NT2/D1 (cell line): ENCODE measurements around the gene SDR39U1.

Experiments used
- DNase-seq: peaks from one replicate; pipeline ENCODE4 v3.0.0-alpha.2; 2011; ENCODE audit warnings: low read depth, low spot score
- H3K27me3 ChIP-seq: 2 replicates; pipeline ENCODE4 v1.6.0; 2011; ENCODE audit warnings: mild to moderate bottlenecking; ENCODE audit not compliant: insufficient read length, insufficient read depth
- H3K36me3 ChIP-seq: 2 replicates; pipeline ENCODE4 v1.6.1; 2011; ENCODE audit warnings: mild to moderate bottlenecking, low read length, mixed read lengths; ENCODE audit not compliant: insufficient read depth, insufficient read length
- H3K4me1 ChIP-seq: 2 replicates; pipeline ENCODE4 v1.5.1; 2011; ENCODE audit not compliant: insufficient read depth, insufficient read length
- H3K4me3 ChIP-seq: 2 replicates; pipeline ENCODE4 v1.5.1; 2011; ENCODE audit warnings: low read depth; ENCODE audit not compliant: insufficient read length
- H3K9ac ChIP-seq: 2 replicates; pipeline ENCODE4 v1.6.0; 2011; ENCODE audit warnings: low read depth; ENCODE audit not compliant: insufficient read length
- H3K9me3 ChIP-seq: 2 replicates; pipeline ENCODE4 v1.5.1; 2011; ENCODE audit warnings: mild to moderate bottlenecking, low read length; ENCODE audit not compliant: insufficient read depth
- SUZ12 ChIP-seq: IDR thresholded peaks from 2 replicates; pipeline ENCODE4 v1.6.1; 2011; ENCODE audit not compliant: insufficient read length, insufficient read depth; ENCODE audit errors: extremely low read depth
- YY1 ChIP-seq: IDR thresholded peaks from 2 replicates; pipeline ENCODE4 v1.6.1; 2011; ENCODE audit not compliant: insufficient read length, insufficient read depth
- ZNF274 ChIP-seq: IDR thresholded peaks from 2 replicates; pipeline ENCODE4 v1.6.1; 2011; ENCODE audit warnings: mild to moderate bottlenecking, low read depth, low read length

SDR39U1 gene

DNA sequence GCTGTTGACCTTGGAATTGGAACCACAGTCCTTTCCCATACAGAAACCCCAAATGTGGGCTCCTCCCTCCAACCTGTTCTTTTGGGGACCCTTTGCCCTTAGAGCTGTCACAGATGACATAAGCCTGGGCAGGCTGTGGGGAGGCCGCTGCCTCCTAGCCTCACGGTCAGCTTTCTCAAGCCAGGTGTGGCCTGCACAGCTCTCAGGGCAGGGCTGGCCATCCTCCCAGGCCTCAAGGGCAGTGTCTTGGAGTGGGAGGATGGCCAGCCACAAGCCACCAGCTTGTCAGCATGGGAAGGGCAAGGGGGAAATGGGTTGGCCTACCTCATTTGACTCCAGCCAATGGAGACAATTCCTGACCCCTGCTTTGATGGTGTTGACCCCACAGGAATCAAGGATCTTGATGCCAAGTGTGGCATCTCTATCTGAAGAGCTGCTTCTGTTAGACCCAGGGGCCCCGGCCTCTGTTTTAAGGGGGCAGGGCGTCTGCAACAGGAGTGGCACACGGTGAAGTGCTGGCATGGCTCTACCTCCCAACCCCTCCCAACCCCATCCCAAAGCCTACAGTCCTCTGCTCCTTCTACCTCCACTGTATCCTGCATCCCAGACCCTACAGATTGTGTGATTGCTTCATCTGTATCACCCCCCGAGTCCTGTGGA lies 24.6 kb downstream of the SDR39U1 start:
- no peaks in the 10 kb centered on the region for H3K4me1 ChIP-seq
- H3K36me3 ChIP-seq: peaks cover 12% of the 10 kb centered on the region
- no peak overlapping the region for H3K4me3 ChIP-seq
- H3K9ac ChIP-seq: no peak overlapping the region
- TF ChIP-seq SUZ12: no peak
- no peak for TF ChIP-seq YY1
- TF ChIP-seq ZNF274: no peak
- H3K9me3 ChIP-seq: no peaks in the 10 kb centered on the region
- H3K27me3 ChIP-seq: peaks cover 5% of the 10 kb centered on the region
- DNase-seq: no peak

DNA sequence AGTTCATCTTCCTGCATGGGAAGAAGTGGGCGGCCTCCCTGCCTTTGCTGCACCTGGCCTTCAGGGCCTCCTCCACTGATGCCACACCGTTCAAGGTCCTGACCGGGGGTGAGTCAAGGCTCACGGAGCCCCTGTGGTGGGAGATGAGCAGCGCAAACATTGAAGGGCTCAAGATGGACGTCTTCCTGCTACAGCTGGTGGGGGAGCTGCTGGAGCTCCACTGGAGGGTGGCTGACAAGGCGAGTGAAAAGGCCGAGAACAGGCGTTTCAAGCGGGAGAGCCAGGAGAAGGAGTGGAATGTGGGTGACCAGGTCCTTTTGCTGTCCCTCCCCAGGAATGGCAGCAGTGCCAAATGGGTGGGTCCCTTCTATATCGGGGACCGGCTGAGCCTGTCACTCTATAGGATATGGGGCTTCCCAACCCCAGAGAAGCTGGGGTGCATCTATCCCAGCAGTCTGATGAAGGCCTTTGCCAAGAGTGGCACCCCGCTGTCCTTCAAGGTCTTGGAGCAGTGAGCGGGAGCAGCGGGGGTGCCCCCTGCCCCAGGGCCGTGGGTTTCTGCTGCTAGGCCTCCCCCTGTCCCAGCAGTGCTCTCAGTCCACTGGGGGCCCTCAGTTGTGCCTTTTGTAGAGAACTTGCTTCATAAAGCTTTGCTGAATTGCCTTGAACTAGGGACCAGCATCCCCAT lies 25.5 kb downstream of the SDR39U1 start:
- H3K4me1 ChIP-seq: no peaks in the 10 kb centered on the region
- no peak for DNase-seq
- no peak overlapping the region for H3K9ac ChIP-seq
- H3K9me3 ChIP-seq: no peaks in the 10 kb centered on the region
- H3K27me3 ChIP-seq: peaks cover 5% of the 10 kb centered on the region
- H3K4me3 ChIP-seq: no peak overlapping the region
- TF ChIP-seq SUZ12: no peak
- no peak for TF ChIP-seq ZNF274
- no peak for TF ChIP-seq YY1
- H3K36me3 ChIP-seq: peaks cover 12% of the 10 kb centered on the region

DNA sequence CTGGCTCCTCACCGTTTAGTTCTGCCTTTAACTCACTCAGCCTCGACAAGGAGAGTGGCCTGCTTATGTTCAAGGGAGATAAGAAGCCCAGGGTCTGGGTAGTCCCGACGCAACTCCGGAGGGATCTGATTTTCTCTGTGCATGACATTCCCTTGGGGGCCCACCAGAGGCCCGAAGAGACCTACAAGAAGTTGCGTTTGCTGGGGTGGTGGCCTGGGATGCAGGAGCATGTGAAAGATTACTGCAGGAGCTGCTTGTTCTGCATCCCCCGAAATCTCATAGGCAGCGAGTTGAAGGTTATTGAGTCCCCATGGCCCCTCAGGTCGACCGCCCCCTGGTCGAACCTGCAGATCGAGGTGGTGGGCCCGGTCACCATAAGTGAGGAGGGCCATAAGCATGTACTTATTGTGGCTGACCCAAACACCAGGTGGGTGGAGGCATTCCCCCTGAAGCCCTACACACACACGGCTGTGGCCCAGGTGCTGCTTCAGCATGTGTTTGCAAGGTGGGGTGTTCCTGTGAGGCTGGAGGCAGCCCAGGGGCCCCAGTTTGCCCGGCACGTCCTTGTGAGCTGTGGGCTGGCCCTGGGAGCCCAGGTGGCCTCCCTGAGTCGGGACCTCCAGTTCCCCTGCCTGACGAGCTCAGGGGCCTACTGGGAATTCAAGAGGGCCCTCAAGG lies 26.2 kb downstream of the SDR39U1 start:
- Histone ChIP-seq H3K27me3 (peaks cover 5% of the 10 kb centered on the region), H3K36me3 (peaks cover 14% of the 10 kb centered on the region), H3K4me1 (no peaks in the 10 kb centered on the region), H3K9me3 (no peaks in the 10 kb centered on the region), H3K4me3 (no peak overlapping the region), H3K9ac (no peak overlapping the region)
- TF ChIP-seq ZNF274 (no peak), SUZ12 (no peak), YY1 (no peak)
- no peak for DNase-seq

DNA sequence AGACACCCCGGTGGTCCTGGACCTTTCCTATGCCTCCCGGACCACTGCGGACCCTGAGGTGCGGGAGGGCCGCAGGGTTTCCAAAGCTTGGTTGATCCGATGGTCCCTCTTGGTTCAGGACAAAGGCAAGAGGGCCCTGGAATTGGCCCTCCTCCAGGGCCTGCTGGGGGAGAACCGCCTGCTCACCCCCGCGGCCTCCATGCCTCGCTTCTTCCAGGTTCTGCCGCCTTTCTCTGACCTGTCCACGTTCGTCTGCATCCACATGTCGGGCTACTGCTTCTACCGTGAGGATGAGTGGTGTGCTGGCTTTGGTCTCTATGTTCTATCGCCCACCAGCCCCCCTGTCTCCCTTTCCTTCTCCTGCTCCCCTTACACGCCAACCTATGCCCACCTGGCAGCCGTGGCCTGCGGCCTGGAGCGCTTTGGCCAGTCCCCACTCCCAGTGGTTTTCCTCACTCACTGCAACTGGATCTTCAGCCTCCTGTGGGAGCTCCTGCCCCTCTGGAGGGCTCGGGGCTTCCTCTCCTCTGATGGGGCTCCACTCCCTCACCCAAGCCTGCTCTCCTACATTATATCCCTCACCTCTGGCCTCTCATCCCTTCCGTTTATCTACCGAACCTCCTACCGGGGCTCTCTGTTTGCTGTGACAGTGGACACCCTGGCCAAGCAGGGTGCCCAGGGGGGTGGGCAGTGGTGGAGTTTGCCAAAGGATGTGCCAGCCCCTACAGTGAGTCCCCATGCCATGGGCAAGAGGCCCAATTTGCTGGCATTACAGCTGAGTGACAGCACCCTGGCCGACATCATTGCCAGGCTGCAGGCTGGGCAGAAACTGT lies 26.9 kb downstream of the SDR39U1 start:
- H3K9ac ChIP-seq: no peak overlapping the region
- peaks cover 16% of the 10 kb centered on the region for H3K36me3 ChIP-seq
- H3K27me3 ChIP-seq: peaks cover 5% of the 10 kb centered on the region

DNA sequence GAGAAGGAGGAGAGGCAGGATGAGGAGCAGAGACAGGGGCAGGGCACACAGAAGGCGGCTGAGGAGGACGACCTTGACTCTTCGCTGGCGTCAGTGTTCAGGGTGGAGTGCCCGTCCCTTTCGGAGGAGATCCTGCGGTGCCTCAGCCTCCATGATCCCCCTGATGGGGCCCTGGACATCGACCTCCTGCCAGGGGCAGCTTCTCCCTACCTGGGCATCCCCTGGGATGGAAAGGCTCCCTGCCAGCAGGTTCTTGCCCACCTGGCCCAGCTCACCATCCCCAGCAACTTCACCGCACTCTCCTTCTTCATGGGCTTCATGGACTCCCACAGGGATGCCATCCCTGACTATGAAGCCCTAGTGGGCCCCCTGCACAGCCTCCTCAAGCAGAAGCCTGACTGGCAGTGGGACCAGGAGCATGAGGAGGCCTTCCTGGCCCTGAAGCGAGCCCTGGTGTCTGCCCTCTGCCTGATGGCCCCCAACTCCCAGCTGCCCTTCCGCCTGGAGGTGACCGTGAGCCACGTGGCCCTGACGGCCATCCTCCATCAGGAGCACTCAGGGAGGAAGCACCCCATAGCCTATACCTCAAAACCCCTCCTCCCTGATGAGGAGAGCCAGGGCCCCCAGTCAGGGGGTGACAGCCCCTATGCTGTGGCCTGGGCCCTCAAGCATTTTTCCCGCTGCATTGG lies 27.7 kb downstream of the SDR39U1 start:
- no peak for TF ChIP-seq SUZ12
- TF ChIP-seq YY1: no peak
- TF ChIP-seq ZNF274: no peak

More for the DNA sequence above, 26.9 kb downstream of the SDR39U1 start:
- Histone ChIP-seq H3K4me1 (no peaks in the 10 kb centered on the region), H3K9me3 (no peaks in the 10 kb centered on the region), H3K4me3 (no peak overlapping the region)
- DNase-seq: no peak
- TF ChIP-seq SUZ12 (no peak), YY1 (no peak), ZNF274 (no peak)

DNA sequence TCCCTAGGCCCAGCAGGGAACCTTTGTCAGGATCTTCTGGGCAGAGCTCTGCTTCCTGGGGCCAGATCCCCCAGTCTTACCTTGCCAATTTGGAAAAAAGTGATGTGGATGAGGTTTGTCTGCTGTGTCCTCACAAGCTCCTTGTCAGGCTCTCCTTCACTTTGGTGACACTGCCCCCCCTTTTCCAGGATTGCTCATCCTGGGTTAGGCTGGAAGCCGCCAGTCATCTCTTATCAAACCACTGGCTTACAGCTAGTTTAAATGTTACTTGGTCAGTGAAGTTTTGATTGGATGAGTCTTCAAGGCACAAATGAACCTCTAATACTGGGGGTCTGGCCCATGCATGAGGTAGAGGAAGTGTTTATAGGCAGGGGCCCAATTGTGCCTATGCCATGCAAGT lies 28.5 kb downstream of the SDR39U1 start:
- Histone ChIP-seq H3K36me3 (peaks cover 20% of the 10 kb centered on the region), H3K4me1 (no peaks in the 10 kb centered on the region), H3K27me3 (no peaks in the 10 kb centered on the region), H3K9me3 (no peaks in the 10 kb centered on the region), H3K9ac (no peak overlapping the region), H3K4me3 (no peak overlapping the region)
- TF ChIP-seq YY1: no peak
- TF ChIP-seq SUZ12: no peak
- TF ChIP-seq ZNF274: no peak
- DNase-seq: no peak

More for the DNA sequence above, 27.7 kb downstream of the SDR39U1 start:
- no peak for DNase-seq
- Histone ChIP-seq H3K9me3 (no peaks in the 10 kb centered on the region), H3K4me3 (no peak overlapping the region), H3K36me3 (peaks cover 16% of the 10 kb centered on the region), H3K27me3 (peaks cover under 1% of the 10 kb centered on the region), H3K4me1 (no peaks in the 10 kb centered on the region), H3K9ac (no peak overlapping the region)
